Spleen (tissue), 7 donors: Measurements from ENCODE around the gene AKR1C2.

Experiments used
- POLR2A ChIP-seq, 3 donors: fragments of 450-650 bp; IDR thresholded peaks; one replicate each; pipeline ENCODE4 v1.5.1; 2017; ENCODE audit warnings: antibody characterized with exemption in 3 of 3, mild to moderate bottlenecking in 1 of 3
- POLR2AphosphoS5 ChIP-seq, 3 donors: sonication (generic); formaldehyde crosslinking; IDR thresholded peaks; one replicate each; pipeline ENCODE4 v1.5.1; 2017; ENCODE audit warnings: antibody characterized with exemption in 3 of 3
- TF ChIP-seq, protein P1 (sequence below), 11 experiments: fragments of 200-600 bp in 7 of 11; fragments of 450-650 bp in 4 of 11; sonication (generic) in 4 of 11; IDR thresholded peaks in 8 of 11; conservative IDR thresholded peaks in 3 of 11; 1 replicate in 7 of 11; 2 replicates in 4 of 11; pipeline versions ENCODE4 v1.4.0 to v1.8.0; 2016 to 2021; ENCODE audit warnings: antibody characterized with exemption in 11 of 11, inconsistent platforms in 4 of 11, mild to moderate bottlenecking in 1 of 11
- donor health status: DM: no; HTN: no; CAD: no; lungs with moderate emphysema.
- donor health status: DM: no; HTN: no; CAD: no.
- donor health status: DM: no; HTN: no; CAD: no.

- TF ChIP-seq POLR2A (IDR thresholded peaks at IDR 0.05) (no peak), POLR2AphosphoS5 (IDR thresholded peaks at IDR 0.05) (no peak)
- TF ChIP-seq, protein P1, sequence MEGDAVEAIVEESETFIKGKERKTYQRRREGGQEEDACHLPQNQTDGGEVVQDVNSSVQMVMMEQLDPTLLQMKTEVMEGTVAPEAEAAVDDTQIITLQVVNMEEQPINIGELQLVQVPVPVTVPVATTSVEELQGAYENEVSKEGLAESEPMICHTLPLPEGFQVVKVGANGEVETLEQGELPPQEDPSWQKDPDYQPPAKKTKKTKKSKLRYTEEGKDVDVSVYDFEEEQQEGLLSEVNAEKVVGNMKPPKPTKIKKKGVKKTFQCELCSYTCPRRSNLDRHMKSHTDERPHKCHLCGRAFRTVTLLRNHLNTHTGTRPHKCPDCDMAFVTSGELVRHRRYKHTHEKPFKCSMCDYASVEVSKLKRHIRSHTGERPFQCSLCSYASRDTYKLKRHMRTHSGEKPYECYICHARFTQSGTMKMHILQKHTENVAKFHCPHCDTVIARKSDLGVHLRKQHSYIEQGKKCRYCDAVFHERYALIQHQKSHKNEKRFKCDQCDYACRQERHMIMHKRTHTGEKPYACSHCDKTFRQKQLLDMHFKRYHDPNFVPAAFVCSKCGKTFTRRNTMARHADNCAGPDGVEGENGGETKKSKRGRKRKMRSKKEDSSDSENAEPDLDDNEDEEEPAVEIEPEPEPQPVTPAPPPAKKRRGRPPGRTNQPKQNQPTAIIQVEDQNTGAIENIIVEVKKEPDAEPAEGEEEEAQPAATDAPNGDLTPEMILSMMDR (IDR thresholded peaks at IDR 0.05 in 8 of 11, conservative IDR thresholded peaks at IDR 0.05 in 3 of 11), result no peak
Observed at GRCh38 chr10:5040781-5041470, 37.3 kb upstream of the AKR1C2 start.
